Suppressor macrophage treated with lipopolysaccharide for 1 hour (primary cell): ENCODE results near the gene HEXD.
"Not testable (repeated sequence)": the region's sequence is repeated elsewhere in the genome, so short reads cannot be mapped to it uniquely, and the experiment has no call there.

ENCODE experiments used
- DNase-seq, 3 donors: peaks; one replicate each; pipeline ENCODE4 v3.0.0-alpha.2; 2020 to 2022

The HEXD gene

GRCh38 chr17:82442643-82443464 is 24.7 kb downstream of the HEXD start:
- no peak for DNase-seq

GRCh38 chr17:82443465-82444283 is 25.5 kb downstream of the HEXD start:
- no peak for DNase-seq

GRCh38 chr17:82444284-82444893 is 26.2 kb downstream of the HEXD start:
- DNase-seq: no peak

DNA sequence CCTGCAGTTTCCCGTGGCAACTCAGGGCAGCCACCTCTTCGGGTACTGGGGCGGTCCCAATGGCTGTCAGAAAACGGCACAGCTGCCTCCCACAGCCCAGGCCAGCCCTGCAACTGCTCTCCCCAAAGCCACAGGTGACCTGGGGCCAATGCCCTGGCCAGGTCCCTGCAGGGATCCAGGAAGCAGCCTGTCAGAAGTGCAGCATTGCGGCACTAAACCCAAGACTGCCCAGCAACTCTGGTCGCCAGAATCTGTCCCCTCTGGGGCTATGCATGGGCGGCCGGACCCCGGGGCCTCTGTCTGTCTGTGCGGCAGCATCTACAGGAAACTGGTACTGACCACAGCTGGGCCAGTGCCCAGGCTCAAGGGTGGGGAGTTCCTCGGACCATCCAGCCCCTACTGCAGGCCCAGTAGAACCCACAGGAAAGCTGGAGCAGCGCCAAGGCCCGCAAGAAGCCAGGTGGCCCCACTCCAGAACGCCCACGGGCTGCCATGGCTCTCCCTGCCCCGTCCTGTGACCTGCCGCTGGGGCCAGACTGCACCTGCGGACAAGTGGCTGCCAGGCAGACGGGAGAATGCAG is 26.9 kb downstream of the HEXD start:
- no peak for DNase-seq

GRCh38 chr17:82445542-82445941 is 27.4 kb downstream of the HEXD start:
- no peak for DNase-seq

DNA sequence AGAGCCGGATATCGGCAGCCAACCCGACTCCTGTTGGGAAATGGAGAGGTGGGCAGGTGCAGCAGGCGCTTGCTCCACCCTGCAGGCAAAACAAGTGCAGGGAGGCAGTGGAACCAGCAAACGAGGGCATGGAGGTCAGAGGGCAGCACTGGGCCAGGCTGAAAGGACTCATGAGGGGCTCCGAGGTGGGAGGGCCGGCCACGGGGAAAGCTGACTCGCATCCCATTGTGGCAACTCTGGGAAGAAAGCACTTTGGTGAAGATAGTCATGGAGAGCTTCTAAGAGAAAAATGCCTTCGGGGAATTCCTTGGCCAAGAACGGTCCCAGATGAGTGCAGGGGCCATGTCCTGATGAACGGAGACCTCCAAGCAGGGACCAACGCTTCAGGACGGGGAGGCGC is 28.0 kb downstream of the HEXD start:
- DNase-seq: no peak

- no peak for DNase-seq
Observed at GRCh38 chr17:82446649-82447048, 28.5 kb downstream of the HEXD start.

- no peak for DNase-seq
Observed at GRCh38 chr17:82447876-82448275, 29.7 kb downstream of the HEXD start.

DNA sequence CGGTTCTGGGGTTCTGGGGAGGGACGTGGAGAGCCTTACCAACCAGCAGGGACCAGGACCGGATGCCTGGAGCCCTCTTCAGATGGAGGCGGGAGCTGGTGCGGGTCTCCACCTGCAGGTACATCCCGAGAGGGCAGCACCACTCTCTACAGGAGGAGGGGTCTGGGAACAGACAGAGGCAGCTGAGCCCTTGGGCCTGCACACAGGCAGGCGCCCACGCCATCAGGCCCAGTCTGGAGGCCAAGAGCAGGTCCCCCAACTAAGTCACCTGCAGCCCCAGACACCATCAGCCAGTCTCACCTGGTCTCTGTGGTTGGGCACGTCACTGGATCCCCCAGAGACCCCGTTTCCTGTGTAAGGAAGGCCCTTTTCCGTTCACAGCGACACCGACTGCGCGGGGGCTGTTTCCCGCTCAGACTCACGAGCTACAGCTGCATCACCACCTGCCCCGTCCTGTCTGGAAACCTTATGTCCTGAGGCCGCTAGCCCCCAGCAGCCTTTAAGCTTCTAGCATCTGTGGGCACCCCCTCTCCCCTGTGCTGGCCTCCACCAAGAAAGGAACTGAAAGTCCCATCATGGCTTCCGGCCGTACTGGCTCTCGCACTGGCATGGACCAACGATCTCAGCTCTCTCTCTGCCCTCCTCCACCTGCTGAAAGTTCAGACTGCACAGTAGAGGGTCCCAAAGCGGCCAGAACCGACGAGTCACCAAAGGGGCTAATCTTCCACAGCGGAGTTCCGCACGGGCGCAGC is 31.2 kb downstream of the HEXD start:
- peak; percentile 36 to 58 (median 48) for DNase-seq

DNA sequence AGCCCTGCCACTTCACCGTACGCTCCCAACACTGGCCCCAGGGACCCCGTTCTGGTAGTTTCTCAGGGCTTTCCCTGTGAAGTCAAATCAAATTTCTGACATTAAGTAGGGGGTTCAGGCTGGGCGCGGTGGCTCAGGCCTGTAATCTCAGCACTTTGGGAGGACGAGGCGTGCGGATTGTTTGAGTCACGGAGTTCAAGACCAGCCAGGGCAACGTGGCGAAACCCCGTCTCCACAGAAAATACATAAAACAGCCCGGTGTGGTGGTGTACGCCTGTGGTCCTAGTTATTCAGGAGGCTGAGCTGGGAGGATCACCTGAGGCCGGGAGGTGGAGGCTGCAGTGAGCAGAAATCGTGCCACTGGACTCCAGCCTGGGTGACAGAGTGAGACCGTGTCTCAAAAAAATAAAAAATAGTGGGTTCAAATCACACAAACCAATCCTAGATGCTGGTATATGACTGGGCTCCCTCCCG is 31.8 kb downstream of the HEXD start:
- peak; percentile 32 to 49 (median 42) for DNase-seq

DNA sequence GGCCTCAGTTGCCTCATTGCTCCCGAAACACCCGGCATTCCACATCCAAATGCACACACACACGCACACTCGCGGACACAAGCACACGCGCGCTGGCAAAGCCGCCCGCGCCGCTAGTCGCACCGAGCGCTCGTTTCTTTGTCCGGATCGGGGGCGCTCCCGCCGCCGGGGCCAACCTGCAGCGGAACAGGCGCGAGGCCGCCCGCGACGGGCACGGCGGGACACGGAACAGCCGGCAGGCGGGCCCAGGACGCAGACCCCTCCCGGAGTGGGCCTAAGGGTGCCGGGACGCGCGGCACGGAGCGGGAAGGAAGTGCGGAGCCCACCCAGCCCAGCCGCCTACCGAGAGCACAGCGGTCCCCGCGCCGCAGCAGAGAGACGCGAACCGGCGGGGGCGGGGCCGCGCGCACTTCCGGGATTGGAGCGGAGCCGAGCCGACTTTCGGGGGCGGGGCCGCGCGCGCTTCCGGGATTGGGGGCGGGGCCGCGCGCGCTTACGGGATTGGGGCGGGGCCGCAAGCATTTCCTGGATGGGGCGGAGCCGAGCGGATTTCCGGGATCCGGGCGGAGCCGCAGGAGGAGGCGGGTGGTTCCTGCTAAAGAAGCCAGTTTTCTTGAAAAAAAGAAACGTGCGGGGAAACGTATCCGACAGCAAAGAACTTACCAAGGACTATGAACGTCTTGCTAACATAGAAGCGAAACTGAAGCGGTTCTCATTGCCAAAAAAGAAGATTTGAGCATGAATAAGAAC is 32.4 kb downstream of the HEXD start, which contains the start of gene CYBC1:
Gene CYBC1, minus strand, starts transcription at position 396 of the 750 bp plus-strand sequence. CDS start 1,498 bp downstream, outside the sequence.
- peak; percentile 98 to 99 (median 99) for DNase-seq

DNA sequence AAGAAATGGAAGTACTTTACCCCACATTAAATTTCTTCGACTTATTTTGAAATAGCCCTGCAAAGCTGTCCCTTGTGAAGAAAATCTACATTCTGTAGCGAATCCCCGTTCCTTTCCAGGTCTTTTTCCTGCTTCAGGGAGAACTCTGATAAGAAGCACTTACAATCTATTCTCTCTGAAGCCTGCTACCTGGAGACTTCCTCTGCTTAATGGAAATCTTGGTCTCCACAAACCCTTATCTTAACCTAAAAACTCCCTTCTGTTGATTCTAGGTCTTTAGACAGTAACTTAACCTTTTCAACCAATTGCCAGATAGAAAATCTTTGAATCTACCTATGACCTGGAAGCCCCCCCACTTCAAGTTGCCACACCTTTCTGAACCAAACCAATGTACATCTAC is 34.0 kb downstream of the HEXD start:
- no peak for DNase-seq

DNA sequence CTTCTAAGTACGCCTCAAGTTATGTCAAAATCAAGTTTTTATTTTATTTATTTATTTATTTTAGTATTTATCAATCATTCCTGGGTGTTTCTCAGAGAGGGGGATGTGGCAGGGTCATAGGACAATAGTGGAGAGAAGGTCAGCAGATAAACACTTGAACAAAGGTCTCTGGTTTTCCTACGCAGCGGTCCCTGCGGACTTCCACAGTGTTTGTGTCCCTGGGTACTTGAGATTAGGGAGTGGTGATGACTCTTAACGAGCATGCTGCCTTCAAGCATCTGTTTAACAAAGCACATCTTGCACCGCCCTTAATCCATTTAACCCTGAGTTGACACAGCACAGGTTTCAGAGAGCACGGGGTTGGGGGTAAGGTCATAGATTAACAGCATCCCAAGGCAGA is 35.0 kb downstream of the HEXD start:
- DNase-seq: not testable (repeated sequence)

GRCh38 chr17:82453706-82454105 is 35.6 kb downstream of the HEXD start:
- DNase-seq: not testable (repeated sequence)

- DNase-seq: peak; percentile 59 to 70 (median 67)
Observed at GRCh38 chr17:82457073-82457928, 39.2 kb downstream of the HEXD start.

- DNase-seq: peak in 2 of 3 donors; percentile 96 to 97
Observed at GRCh38 chr17:82457929-82458178, 39.7 kb downstream of the HEXD start.

DNA sequence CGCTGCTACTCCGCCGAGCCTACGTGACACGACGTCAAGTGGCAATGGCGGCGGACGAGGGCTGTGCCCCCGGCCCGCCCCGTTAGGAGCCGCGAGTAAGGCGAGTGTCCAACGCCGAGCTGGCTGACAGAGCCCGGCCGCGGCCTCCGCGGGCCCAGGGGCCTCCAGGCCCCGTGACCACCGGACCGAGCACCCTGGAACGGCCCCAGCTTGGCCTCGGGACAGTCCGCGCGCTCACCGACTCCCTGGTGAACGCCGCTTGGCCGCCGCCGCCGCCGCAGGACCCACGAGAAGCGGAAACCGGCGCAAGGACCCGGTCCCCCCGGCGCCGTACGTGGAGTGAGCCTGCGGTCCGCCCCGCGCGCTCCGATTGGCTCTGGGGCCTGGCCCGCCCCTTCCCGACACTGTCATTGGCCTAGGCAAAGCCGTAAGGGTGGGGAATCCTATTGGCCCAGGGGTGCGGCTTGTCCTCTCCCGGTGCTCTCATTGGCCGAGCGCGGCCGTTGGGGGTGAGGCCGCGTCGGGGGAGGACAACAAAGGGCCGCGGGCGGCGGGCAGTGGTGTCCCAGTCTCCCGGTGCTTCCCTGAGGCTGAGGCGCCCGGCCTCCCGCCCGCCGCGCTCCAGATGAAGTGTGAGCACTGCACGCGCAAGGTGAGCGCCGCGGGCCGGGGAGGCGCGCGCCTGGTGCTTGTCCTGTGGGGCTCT is 40.2 kb downstream of the HEXD start, which contains the start of gene NARF:
Gene NARF, plus strand, starts transcription at position 563 of the 706 bp plus-strand sequence. Its CDS starts 63 bp downstream, at position 626.
- DNase-seq: peak; percentile 98 to 99 (median 99)

DNA sequence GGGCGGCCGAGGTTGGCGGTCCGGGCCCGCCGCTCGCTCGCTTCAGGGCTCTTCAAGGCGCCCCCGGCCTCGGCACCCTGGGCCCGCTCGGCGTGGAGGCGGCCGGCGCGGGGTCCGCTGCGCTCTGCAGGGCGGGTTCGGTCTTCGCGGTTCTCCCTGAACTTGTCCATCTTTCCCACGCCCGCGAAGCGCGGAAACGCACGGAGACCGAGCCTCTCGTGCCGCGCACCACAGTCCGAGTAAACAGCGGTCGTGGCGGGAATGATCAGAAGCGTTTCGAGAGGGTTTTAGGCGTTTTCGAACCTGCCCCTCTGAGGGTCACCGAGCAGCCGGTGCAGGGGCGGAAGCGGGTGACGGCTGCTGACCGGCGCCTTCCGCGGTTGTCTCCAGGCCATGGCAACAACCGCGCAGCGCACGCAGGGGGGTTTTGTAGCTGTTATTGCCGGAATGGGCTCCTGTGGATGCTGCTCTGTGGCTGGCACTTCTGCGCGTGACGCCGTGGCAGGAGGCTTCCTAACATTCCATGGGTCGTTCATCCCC is 40.8 kb downstream of the HEXD start:
- peak; percentile 33 to 61 (median 52) for DNase-seq

DNA sequence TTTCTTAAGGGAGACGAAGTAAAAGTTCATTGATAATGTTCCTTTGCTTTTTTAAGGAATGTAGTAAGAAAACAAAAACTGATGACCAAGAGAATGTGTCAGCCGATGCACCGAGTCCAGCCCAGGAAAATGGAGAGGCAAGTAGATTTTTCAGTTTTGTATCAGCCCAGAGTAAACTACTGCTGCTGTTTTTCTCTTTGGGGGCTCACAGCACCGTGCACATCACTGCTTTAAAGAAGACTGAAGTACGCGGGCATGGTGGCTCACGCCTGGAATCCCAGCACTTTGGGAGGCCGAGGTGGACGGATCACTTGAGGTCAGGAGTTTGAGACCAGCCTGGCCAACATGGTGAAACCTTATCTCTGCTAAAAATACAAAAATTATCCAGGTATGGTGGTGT is 41.8 kb downstream of the HEXD start:
- not testable (repeated sequence) for DNase-seq
